ENCODE data around the gene GNG3. TPM values are rescaled to one million over a fixed set of nuclear protein-coding genes. Genes with fewer than 3 reads are reported as not detected.
A peak's percentile ranks its signal among the peaks of the same experiment; 100 is the strongest.

GNG3 gene
- polyA plus RNA-seq, 3 donors, result 0.23 TPM; not detected in 2

- Histone ChIP-seq H2AFZ (ENCODE audit: insufficient read depth, low read depth, low read length, poor library complexity, severe bottlenecking) (peak overlapping the region; percentile 96), H3K4me1 (ENCODE audit: control insufficient read depth in 1 of 2, insufficient read depth in 2 of 2, low read length in 2 of 2) (peaks cover 66 to 82% of the 10 kb centered on the region in 2 donors), H3K27ac (ENCODE audit: low read depth in 1 of 2, low read length in 2 of 2) (peak overlapping the region; percentile 28 to 29), H4K20me1 (ENCODE audit: insufficient read depth, low read length) (no peaks in the 10 kb centered on the region), H3K79me2 (ENCODE audit: insufficient read depth, low read length) (peaks cover 10% of the 10 kb centered on the region), H3K9ac (ENCODE audit: insufficient read depth, low read length, poor library complexity, severe bottlenecking) (no peak overlapping the region), H3K4me2 (replicated peaks; ENCODE audit: extremely low read depth, low read length, poor library complexity, severe bottlenecking) (peak overlapping the region; percentile 93), H3K9me3 (replicated peaks in 1 of 2; ENCODE audit: control insufficient read depth in 1 of 2, insufficient read depth in 1 of 2, low read length in 2 of 2) (no peaks in the 10 kb centered on the region), H3K36me3 (replicated peaks in 1 of 2; ENCODE audit: control insufficient read depth in 1 of 2, insufficient read depth in 2 of 2, low read length in 2 of 2) (peaks cover 11 to 15% of the 10 kb centered on the region in 2 donors), H3K27me3 (ENCODE audit: control insufficient read depth in 2 of 2, insufficient read depth in 2 of 2, low read length in 2 of 2) (no peaks in the 10 kb centered on the region), H3K4me3 (replicated peaks in 1 of 3; ENCODE audit: low read depth in 2 of 3, low read length in 3 of 3) (peak overlapping the region in 2 of 3 experiments; percentile 42 to 91)
- peaks cover 57% of the 10 kb centered on the region for H3K4me1 Mint-ChIP-seq
- intact Hi-C loops (cut with micrococcal nuclease), result loop anchor here (5.0 to 10.0 kb wide), 2 partner anchors 55 to 112 kb away; partner anchors contain the start of genes TUT1 (in 2 of the 2) and INTS5 (in 1 of the 2)
- H3K9me3 Mint-ChIP-seq, result peaks cover 0 to 3% (median 0%) of the 10 kb centered on the region in 7 donors
- H3K36me3 Mint-ChIP-seq, result peaks cover 8 to 20% of the 10 kb centered on the region in 2 donors
- DNase-seq, result no peak
- peak overlapping the region; percentile 72 to 82 for H3K4me3 Mint-ChIP-seq
- peak overlapping the region in 6 of 7 donors; percentile 7 to 92 (median 81) for H3K27ac Mint-ChIP-seq
- no peak for TF ChIP-seq CTCF (IDR thresholded peaks at IDR 0.05)
- H3K27me3 Mint-ChIP-seq (ENCODE audit: low read depth in 3 of 3), result no peaks in the 10 kb centered on the region
- WGBS (ENCODE audit: insufficient coverage), result 93% methylated on average over 7 of the region's 8 CpGs
Observed at GRCh38 chr11:62706850-62707247, 627 bp upstream of the GNG3 start.

GRCh38 chr11:62708392-62708791 is 916 bp downstream of the GNG3 start:
- Mint-ChIP-seq H3K36me3 (peaks cover 19 to 28% of the 10 kb centered on the region in 2 donors), H3K27ac (peak overlapping the region in 5 of 7 donors; percentile 95 to 99 (median 98)), H3K4me1 (peaks cover 51% of the 10 kb centered on the region), H3K4me3 (peak overlapping the region; percentile 87 to 99), H3K27me3 (ENCODE audit: low read depth in 3 of 3) (no peaks in the 10 kb centered on the region), H3K9me3 (no peaks in the 10 kb centered on the region)
- peaks cover 14% of the 10 kb centered on the region for H3K79me2 ChIP-seq (ENCODE audit: insufficient read depth, low read length)
- 87% methylated on average over 5 of the region's 5 CpGs for WGBS (ENCODE audit: insufficient coverage)
- peaks cover 20 to 29% of the 10 kb centered on the region in 2 donors for H3K36me3 ChIP-seq (replicated peaks in 1 of 2; ENCODE audit: control insufficient read depth in 1 of 2, insufficient read depth in 2 of 2, low read length in 2 of 2)
- no peaks in the 10 kb centered on the region for H3K9me3 ChIP-seq (replicated peaks in 1 of 2; ENCODE audit: control insufficient read depth in 1 of 2, insufficient read depth in 1 of 2, low read length in 2 of 2)
- no peak for TF ChIP-seq CTCF (IDR thresholded peaks at IDR 0.05)
- H3K4me1 ChIP-seq (ENCODE audit: control insufficient read depth in 1 of 2, insufficient read depth in 2 of 2, low read length in 2 of 2), result peaks cover 50 to 67% of the 10 kb centered on the region in 2 donors
- H2AFZ ChIP-seq (ENCODE audit: insufficient read depth, low read depth, low read length, poor library complexity, severe bottlenecking), result peak overlapping the region; percentile 98
- H4K20me1 ChIP-seq (ENCODE audit: insufficient read depth, low read length), result no peaks in the 10 kb centered on the region
- intact Hi-C loops (cut with micrococcal nuclease), result loop anchor here (5.0 to 10.0 kb wide), 2 partner anchors 56 to 114 kb away; partner anchors contain the start of genes TUT1 (in 2 of the 2) and INTS5 (in 1 of the 2)
- H3K27me3 ChIP-seq (ENCODE audit: control insufficient read depth in 2 of 2, insufficient read depth in 2 of 2, low read length in 2 of 2), result no peaks in the 10 kb centered on the region
- H3K4me2 ChIP-seq (replicated peaks; ENCODE audit: extremely low read depth, low read length, poor library complexity, severe bottlenecking), result peak overlapping the region; percentile 96
- H3K4me3 ChIP-seq (replicated peaks in 1 of 3; ENCODE audit: low read depth in 2 of 3, low read length in 3 of 3), result peak overlapping the region in 2 of 3 experiments; percentile 72 to 91
- H3K27ac ChIP-seq (ENCODE audit: low read depth in 1 of 2, low read length in 2 of 2), result peak overlapping the region in 1 of 2 donors; percentile 97
- DNase-seq, result no peak
- H3K9ac ChIP-seq (ENCODE audit: insufficient read depth, low read length, poor library complexity, severe bottlenecking), result peak overlapping the region; percentile 88
